PFSK-1 (cell line): ENCODE measurements around the gene TADA2A.

Experiments
- FOXP2 ChIP-seq: optimal IDR thresholded peaks from 2 replicates; pipeline ENCODE3; 2011; ENCODE audit warnings: borderline replicate concordance, control low read depth, inconsistent platforms; ENCODE audit not compliant: insufficient read depth; ENCODE audit errors: extremely low read length, extremely low read depth
- POLR2AphosphoS5 ChIP-seq: IDR thresholded peaks from 2 replicates; pipeline ENCODE4 v1.6.1; 2012; ENCODE audit warnings: low read depth, mild to moderate bottlenecking, control low read depth, low read length, moderate library complexity
- SIN3A ChIP-seq: IDR thresholded peaks from 2 replicates; pipeline ENCODE4 v1.6.1; 2012; ENCODE audit warnings: mild to moderate bottlenecking, low read length, moderate library complexity, borderline replicate concordance; ENCODE audit not compliant: insufficient read depth
- TAF1 ChIP-seq: IDR thresholded peaks from 2 replicates; pipeline ENCODE4 v1.6.1; 2012; ENCODE audit warnings: low read length, control low read depth, borderline replicate concordance; ENCODE audit not compliant: insufficient read depth
- TF ChIP-seq, protein P1 (sequence below), 2 experiments: IDR thresholded peaks; 2 replicates each; pipeline versions ENCODE4 v1.6.1 to v1.8.0; 2011 to 2012; ENCODE audit warnings: low read depth in 2 of 2, low read length in 2 of 2, control low read depth in 1 of 2, inconsistent platforms in 1 of 2, mild to moderate bottlenecking in 1 of 2, moderate library complexity in 1 of 2; ENCODE audit not compliant: insufficient read depth in 1 of 2

DNA sequence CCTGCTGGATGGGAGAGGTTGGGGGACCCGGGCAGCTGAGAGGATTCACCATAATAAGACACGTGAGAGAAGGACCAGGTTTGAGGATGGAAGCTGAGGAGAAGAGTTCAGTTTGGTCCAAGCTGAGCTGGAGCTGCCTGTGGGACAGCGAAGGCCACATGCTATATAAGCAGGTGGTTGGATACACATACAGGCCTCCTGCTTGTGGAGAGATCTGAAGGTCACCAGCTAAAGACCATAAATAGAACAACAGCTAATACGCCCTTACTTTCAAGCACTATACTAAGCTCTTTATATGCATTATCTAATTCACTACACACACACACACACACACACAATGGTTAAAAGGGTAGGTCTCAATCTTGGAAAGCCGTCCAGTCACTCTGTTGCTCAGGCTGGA is 115.1 kb downstream of the TADA2A start:
- TF ChIP-seq POLR2AphosphoS5 = no peak
- TF ChIP-seq, protein P1, sequence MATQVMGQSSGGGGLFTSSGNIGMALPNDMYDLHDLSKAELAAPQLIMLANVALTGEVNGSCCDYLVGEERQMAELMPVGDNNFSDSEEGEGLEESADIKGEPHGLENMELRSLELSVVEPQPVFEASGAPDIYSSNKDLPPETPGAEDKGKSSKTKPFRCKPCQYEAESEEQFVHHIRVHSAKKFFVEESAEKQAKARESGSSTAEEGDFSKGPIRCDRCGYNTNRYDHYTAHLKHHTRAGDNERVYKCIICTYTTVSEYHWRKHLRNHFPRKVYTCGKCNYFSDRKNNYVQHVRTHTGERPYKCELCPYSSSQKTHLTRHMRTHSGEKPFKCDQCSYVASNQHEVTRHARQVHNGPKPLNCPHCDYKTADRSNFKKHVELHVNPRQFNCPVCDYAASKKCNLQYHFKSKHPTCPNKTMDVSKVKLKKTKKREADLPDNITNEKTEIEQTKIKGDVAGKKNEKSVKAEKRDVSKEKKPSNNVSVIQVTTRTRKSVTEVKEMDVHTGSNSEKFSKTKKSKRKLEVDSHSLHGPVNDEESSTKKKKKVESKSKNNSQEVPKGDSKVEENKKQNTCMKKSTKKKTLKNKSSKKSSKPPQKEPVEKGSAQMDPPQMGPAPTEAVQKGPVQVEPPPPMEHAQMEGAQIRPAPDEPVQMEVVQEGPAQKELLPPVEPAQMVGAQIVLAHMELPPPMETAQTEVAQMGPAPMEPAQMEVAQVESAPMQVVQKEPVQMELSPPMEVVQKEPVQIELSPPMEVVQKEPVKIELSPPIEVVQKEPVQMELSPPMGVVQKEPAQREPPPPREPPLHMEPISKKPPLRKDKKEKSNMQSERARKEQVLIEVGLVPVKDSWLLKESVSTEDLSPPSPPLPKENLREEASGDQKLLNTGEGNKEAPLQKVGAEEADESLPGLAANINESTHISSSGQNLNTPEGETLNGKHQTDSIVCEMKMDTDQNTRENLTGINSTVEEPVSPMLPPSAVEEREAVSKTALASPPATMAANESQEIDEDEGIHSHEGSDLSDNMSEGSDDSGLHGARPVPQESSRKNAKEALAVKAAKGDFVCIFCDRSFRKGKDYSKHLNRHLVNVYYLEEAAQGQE (IDR thresholded peaks at IDR 0.05; ENCODE audit: insufficient read depth in 1 of 2, low read depth in 2 of 2, low read length in 2 of 2) = no peak
- TF ChIP-seq TAF1 = no peak
- TF ChIP-seq SIN3A = no peak
- TF ChIP-seq FOXP2 = no peak
